GM19397 (cell line): ENCODE data around the gene RANBP9.
A peak's percentile ranks its signal among the peaks of the same experiment; 100 is the strongest.

Experiments used
- ATAC-seq: cut with Tn5 transposase; IDR thresholded peaks from one replicate; pipeline ENCODE4 v1.9.1; 2021; ENCODE audit warnings: mild to moderate bottlenecking, moderate library complexity; ENCODE audit not compliant: unreplicated experiment

The RANBP9 gene

GRCh38 chr6:13711324-13711732, 307 bp downstream of the RANBP9 start:
- ATAC-seq, result peak; percentile 61

DNA sequence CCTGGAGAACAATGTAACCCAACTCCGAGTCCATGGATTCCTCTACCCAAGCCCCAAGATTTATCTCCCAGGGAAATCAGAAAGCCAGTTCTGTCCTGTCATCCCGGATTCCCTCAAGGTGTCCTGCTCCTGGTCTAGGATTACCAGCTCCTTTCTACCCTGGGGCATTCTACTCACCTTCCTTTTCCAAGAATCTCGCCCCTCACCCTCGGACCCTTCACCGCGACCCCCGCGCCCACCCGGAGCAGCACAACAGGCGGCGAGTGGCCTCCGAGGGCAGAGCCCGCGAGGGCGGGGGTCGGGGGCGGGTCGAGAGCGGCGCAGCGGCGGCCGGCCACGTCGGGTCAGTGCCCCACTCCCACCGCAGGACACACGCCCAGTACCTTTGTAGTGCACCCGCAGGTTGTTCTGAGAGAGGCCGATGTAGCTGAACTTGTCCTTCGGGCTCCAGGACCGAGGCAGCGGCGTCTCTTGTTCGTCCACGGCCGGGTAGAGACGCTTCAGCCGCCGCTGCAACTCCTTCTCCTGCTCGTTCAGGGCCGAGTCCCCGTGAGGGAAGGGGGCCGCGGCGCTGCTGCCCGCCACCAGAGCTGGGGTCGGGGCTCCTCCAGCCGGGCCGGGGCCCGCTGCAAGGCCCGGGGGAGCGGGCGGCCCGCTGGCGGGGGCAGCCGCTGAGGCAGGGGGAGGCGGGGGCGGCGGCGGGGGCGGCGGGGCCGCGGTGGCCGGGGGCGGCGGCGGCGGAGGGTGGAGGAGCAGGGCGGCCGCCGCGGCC, 897 bp downstream of the RANBP9 start:
- peak; percentile 11 for ATAC-seq

GRCh38 chr6:13709689-13710551, 1.7 kb downstream of the RANBP9 start:
- ATAC-seq, result no peak

DNA sequence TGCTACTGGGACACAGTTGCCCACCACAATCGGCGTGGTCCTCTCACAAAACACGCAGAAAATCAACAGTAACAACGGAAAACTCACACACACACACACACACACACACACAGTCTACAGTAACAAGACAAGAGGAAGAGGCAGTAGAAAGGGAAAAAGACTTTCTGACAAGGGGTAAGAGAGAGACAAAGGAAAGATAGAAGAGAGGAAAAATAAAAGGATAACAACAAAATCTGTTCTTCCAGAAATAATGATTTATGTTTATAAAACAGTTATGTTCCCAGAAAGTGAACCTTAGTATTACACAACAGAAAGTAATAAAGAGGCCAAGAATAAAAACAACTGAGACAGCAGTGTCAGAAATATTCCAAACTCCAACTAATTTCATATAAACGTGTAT, 2.9 kb downstream of the RANBP9 start:
- no peak for ATAC-seq

DNA sequence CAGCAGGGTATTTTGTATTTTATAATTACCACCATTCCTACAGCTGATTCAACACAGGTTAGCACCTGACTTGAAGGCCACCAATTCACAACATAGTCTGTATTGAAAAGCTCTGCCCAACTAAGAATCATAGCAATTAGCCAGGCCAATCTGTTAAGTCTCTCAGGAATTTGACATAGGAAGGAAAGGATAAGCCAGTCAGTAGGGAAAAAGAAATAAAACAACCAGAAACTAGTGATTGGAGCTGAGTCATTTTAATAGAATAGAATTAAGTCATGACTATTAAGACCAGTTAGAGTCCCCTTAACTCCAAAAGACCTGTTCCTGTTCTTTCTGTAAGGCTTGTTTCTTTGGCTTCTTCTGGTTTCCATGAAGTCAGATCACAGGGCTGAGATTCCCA, 8.1 kb downstream of the RANBP9 start:
- no peak for ATAC-seq

DNA sequence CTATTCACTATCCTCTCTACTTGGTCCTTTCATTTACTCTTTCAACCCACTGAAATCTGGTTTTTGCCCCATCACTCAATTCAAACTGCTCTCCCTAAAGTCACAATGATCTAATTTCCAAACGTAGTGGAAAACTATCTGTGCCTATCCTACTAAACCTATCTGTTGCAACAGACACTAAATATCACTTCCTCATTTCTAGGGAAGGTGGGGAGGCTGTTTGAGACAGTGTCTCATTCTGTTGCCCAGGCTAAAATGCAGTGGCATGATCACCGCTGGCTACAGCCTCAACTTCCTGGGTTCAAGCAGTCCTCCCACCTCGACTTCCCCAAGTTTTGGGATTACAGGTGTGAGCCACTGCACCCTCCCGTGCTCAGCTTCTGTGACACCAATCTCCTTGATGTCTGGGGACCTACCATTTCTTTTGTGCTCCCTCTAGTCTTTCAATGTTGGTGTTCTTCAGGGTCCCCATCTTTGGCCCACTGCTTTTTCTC, 8.8 kb downstream of the RANBP9 start:
- no peak for ATAC-seq

GRCh38 chr6:13700232-13700631, 11.4 kb downstream of the RANBP9 start:
- ATAC-seq, result no peak

DNA sequence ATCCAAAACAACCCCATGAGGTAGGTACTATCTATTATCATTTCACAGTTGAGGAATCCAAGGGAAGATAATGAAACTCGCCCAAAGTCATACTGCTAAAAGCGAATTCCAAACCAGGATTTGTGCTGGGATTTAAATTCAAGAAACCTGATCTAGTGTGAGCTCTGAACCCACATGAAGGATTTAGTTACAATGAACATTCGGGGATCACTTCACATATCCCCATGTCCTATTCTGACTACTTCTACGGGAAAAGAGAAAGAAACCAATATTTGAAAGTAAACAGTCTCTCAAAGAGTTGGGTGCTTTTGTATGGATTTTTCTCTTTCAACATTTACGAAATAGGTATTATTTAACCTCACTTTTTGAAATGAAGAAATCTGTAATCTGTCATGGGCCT, 12.9 kb downstream of the RANBP9 start:
- ATAC-seq, result no peak

- ATAC-seq, result no peak
These were observed 13.8 kb downstream of the RANBP9 start for GRCh38 chr6:13697857-13698256.

GRCh38 chr6:13696226-13696625, 15.4 kb downstream of the RANBP9 start:
- no peak for ATAC-seq

GRCh38 chr6:13695252-13695651, 16.4 kb downstream of the RANBP9 start:
- ATAC-seq, result no peak

GRCh38 chr6:13694562-13694961, 17.1 kb downstream of the RANBP9 start:
- no peak for ATAC-seq

- ATAC-seq, result no peak
These were observed 22.0 kb downstream of the RANBP9 start for GRCh38 chr6:13689511-13690256.

- ATAC-seq, result no peak
These were observed 22.9 kb downstream of the RANBP9 start for GRCh38 chr6:13688692-13689196.

DNA sequence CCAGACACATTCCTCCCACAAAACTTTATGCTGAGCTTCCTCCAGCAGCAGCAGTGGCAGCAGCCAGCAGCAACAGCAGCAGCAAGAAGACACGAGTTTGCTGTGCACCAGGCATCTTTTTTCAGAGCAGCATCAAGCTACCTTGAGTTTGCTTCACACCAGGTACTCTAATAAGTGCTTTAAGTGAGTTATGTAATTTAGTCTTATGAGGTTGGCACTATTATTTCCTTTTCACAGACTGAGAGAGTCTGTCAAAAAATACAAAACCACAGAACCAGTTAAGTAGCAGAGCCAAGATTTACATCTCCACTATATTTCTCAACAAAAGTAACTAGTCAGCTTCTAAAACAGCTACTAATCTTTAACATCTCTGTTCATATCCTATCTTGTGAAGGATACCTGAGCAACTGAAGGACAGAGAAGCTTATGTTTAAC, 23.7 kb downstream of the RANBP9 start:
- ATAC-seq, result no peak

GRCh38 chr6:13684855-13685254, 26.8 kb downstream of the RANBP9 start:
- ATAC-seq, result no peak

- no peak for ATAC-seq
These were observed 28.6 kb downstream of the RANBP9 start for GRCh38 chr6:13683038-13683437.

DNA sequence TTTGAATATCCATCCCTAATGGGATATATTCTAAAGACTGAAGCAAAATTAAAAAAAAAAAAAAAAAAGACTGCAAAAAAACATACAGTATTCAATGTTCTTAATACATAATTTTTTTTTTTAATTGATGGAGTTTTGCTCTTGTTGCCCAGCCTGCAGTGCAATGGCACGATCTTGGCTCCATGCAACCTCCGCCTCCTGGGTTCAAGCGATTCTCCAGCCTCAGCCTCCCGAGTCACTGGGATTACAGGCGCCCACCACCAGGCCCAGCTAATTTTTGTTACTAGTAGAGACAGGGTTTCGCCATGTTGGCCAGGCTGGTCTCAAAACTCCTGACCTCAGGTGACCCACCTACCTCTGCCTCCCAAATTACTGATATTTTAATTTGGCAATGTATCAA, 29.3 kb downstream of the RANBP9 start:
- ATAC-seq, result no peak

- no peak for ATAC-seq
These were observed 30.2 kb downstream of the RANBP9 start for GRCh38 chr6:13681305-13682061.

DNA sequence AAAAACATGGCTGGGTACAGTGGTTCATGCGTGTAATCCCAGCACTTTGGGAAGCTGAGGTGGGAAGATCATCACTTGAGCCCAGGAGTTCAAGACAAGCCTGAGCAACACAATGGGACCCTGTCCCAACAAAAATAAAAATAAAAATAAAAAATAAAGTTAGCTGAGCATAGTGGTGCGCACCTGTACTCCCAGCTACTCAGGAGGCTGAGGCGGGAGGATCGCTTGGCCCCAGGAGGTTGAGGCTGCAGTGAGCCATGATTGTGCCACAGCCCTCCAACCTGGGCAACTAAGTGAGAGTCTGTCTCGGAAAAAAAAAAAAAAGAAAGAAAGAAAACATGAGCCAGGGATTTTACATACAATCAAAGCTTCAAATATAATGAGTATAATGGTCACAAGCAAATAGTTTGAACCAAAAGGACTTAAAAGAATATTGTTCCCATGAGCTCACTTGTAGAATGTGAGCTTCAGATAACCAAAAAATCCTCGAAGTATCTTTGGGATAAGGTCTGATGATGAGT, 31.1 kb downstream of the RANBP9 start:
- ATAC-seq, result no peak
